PC-9 (cell line): ENCODE data around the gene ARID2.

Experiments used
- EZH2 ChIP-seq: fragments of 200-600 bp; sonication (generic); IDR thresholded peaks from 2 replicates; pipeline ENCODE4 v1.8.0; 2017; ENCODE audit warnings: antibody characterized with exemption, low read depth
- TF ChIP-seq, protein P1 (sequence below): fragments of 200-600 bp; sonication (generic); conservative IDR thresholded peaks from 2 replicates; pipeline ENCODE4 v1.6.1; 2017; ENCODE audit warnings: mixed run types, antibody characterized with exemption, mild to moderate bottlenecking, moderate library complexity

DNA sequence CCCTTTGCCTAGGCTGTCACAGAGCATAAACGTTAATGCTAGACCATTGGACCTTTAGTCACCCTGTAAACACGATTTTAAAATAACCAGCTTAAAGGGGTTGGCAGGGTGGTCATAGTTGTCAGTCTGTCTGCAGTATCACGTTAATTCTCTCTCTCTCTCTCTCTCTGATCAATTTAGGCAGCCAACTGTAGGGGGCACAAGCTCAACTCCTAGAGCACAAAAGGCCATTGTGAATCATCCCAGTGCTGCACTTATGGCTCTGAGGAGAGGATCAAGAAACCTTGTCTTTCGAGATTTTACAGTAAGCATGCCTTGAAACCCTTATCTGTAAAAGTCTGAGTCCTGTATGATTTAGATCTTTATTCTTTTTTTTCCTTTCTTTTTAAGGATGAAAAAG is 163.7 kb downstream of the ARID2 start:
- TF ChIP-seq, protein P1, sequence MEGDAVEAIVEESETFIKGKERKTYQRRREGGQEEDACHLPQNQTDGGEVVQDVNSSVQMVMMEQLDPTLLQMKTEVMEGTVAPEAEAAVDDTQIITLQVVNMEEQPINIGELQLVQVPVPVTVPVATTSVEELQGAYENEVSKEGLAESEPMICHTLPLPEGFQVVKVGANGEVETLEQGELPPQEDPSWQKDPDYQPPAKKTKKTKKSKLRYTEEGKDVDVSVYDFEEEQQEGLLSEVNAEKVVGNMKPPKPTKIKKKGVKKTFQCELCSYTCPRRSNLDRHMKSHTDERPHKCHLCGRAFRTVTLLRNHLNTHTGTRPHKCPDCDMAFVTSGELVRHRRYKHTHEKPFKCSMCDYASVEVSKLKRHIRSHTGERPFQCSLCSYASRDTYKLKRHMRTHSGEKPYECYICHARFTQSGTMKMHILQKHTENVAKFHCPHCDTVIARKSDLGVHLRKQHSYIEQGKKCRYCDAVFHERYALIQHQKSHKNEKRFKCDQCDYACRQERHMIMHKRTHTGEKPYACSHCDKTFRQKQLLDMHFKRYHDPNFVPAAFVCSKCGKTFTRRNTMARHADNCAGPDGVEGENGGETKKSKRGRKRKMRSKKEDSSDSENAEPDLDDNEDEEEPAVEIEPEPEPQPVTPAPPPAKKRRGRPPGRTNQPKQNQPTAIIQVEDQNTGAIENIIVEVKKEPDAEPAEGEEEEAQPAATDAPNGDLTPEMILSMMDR, result no peak
- no peak for TF ChIP-seq EZH2
